ENCODE data around the gene RIBC1. TPM values are rescaled to one million over a fixed set of nuclear protein-coding genes. Genes with fewer than 3 reads are reported as not detected.

Gene RIBC1
- total RNA-seq, 6 experiments from 2014 or later, result 0.21 to 0.43 (median 0.36) TPM

GRCh38 chrX:53437206-53437605, 14.5 kb downstream of the RIBC1 start:
- Mint-ChIP-seq H3K27me3 (ENCODE audit: insufficient read depth) (no peaks in the 10 kb centered on the region; the same call in 1 of the 2 replicates), H3K4me3 (no peak overlapping the region), H3K4me1 (ENCODE audit: low read depth) (peaks cover 14% of the 10 kb centered on the region), H3K9me3 (no peaks in the 10 kb centered on the region), H3K36me3 (ENCODE audit: low read depth) (peaks cover 6% of the 10 kb centered on the region; the same call in 1 of the 2 replicates), H3K27ac (no peak overlapping the region)
- no peak for TF ChIP-seq CTCF (IDR thresholded peaks at IDR 0.05)
- DNase-seq, result no peak

- Mint-ChIP-seq H3K27ac (no peak overlapping the region), H3K4me3 (no peak overlapping the region), H3K36me3 (ENCODE audit: low read depth) (peaks cover 6% of the 10 kb centered on the region; the same call in 1 of the 2 replicates), H3K4me1 (ENCODE audit: low read depth) (peaks cover 14% of the 10 kb centered on the region), H3K9me3 (no peaks in the 10 kb centered on the region), H3K27me3 (ENCODE audit: insufficient read depth) (no peaks in the 10 kb centered on the region; the same call in 1 of the 2 replicates)
- no peak for TF ChIP-seq CTCF (IDR thresholded peaks at IDR 0.05)
- DNase-seq, result no peak
These were observed 15.6 kb downstream of the RIBC1 start for GRCh38 chrX:53438174-53438831.

GRCh38 chrX:53438832-53439230, 16.2 kb downstream of the RIBC1 start:
- Mint-ChIP-seq H3K9me3 (no peaks in the 10 kb centered on the region), H3K4me1 (ENCODE audit: low read depth) (peaks cover 14% of the 10 kb centered on the region), H3K27me3 (ENCODE audit: insufficient read depth) (no peaks in the 10 kb centered on the region; the same call in 1 of the 2 replicates), H3K36me3 (ENCODE audit: low read depth) (peaks cover 4% of the 10 kb centered on the region; the same call in 1 of the 2 replicates), H3K27ac (no peak overlapping the region), H3K4me3 (no peak overlapping the region)
- DNase-seq, result no peak
- TF ChIP-seq CTCF (IDR thresholded peaks at IDR 0.05), result no peak

- Mint-ChIP-seq H3K36me3 (ENCODE audit: low read depth) (no peaks in the 10 kb centered on the region), H3K27me3 (ENCODE audit: insufficient read depth) (no peaks in the 10 kb centered on the region; the same call in 1 of the 2 replicates), H3K4me3 (peak overlapping the region; percentile 87), H3K27ac (peak overlapping the region; percentile 60; the same call in 1 of the 2 replicates), H3K4me1 (ENCODE audit: low read depth) (peaks cover 7% of the 10 kb centered on the region), H3K9me3 (no peaks in the 10 kb centered on the region)
- DNase-seq, result no peak
- TF ChIP-seq CTCF (IDR thresholded peaks at IDR 0.05), result no peak
These were observed 17.4 kb downstream of the RIBC1 start for GRCh38 chrX:53440101-53440500.

GRCh38 chrX:53440621-53441517, 18.2 kb downstream of the RIBC1 start:
- no peaks in the 10 kb centered on the region for H3K36me3 Mint-ChIP-seq (ENCODE audit: low read depth)
- H3K27ac Mint-ChIP-seq, result peak overlapping the region; percentile 60
- H3K4me3 Mint-ChIP-seq, result peak overlapping the region; percentile 87
- no peaks in the 10 kb centered on the region; the same call in 1 of the 2 replicates for H3K27me3 Mint-ChIP-seq (ENCODE audit: insufficient read depth)
- DNase-seq, result peak; percentile 9
- TF ChIP-seq CTCF (IDR thresholded peaks at IDR 0.05), result no peak
- no peaks in the 10 kb centered on the region for H3K9me3 Mint-ChIP-seq
- H3K4me1 Mint-ChIP-seq (ENCODE audit: low read depth), result peaks cover 7% of the 10 kb centered on the region

Data from HFFc6 (cell line).